ENCODE data around the gene PYM1.

The PYM1 gene

GRCh38 chr12:55912908-55913307 lies 14.8 kb downstream of the PYM1 start:
- in situ Hi-C loops (cut with MboI; ENCODE audit: low sequenced_read_pairs, unreplicated experiment): no loop called here
- TF ChIP-seq CTCF (IDR thresholded peaks at IDR 0.05; ENCODE audit: borderline replicate concordance, control extremely low read depth, extremely low read depth, insufficient read depth, missing control alignments): no peak
- no peak for DNase-seq (ENCODE audit: low spot score)

GRCh38 chr12:55909513-55909884 lies 18.2 kb downstream of the PYM1 start:
- DNase-seq (ENCODE audit: low spot score): no peak
- in situ Hi-C loops (cut with MboI; ENCODE audit: low sequenced_read_pairs, unreplicated experiment): no loop called here
- no peak for TF ChIP-seq CTCF (IDR thresholded peaks at IDR 0.05; ENCODE audit: borderline replicate concordance, control extremely low read depth, extremely low read depth, insufficient read depth, missing control alignments)

- no peak for TF ChIP-seq CTCF (IDR thresholded peaks at IDR 0.05; ENCODE audit: borderline replicate concordance, control extremely low read depth, extremely low read depth, insufficient read depth, missing control alignments)
- DNase-seq (ENCODE audit: low spot score): no peak
- in situ Hi-C loops (cut with MboI; ENCODE audit: low sequenced_read_pairs, unreplicated experiment): no loop called here
Observed at GRCh38 chr12:55908726-55909512, 18.8 kb downstream of the PYM1 start.

GRCh38 chr12:55906056-55906455 lies 21.6 kb downstream of the PYM1 start:
- TF ChIP-seq CTCF (IDR thresholded peaks at IDR 0.05; ENCODE audit: borderline replicate concordance, control extremely low read depth, extremely low read depth, insufficient read depth, missing control alignments): no peak
- no peak for DNase-seq (ENCODE audit: low spot score)
- in situ Hi-C loops (cut with MboI; ENCODE audit: low sequenced_read_pairs, unreplicated experiment): no loop called here

GRCh38 chr12:55901881-55902490 lies 25.7 kb downstream of the PYM1 start:
- in situ Hi-C loops (cut with MboI; ENCODE audit: low sequenced_read_pairs, unreplicated experiment): no loop called here
- no peak for DNase-seq (ENCODE audit: low spot score)
- no peak for TF ChIP-seq CTCF (IDR thresholded peaks at IDR 0.05; ENCODE audit: borderline replicate concordance, control extremely low read depth, extremely low read depth, insufficient read depth, missing control alignments)

GRCh38 chr12:55899082-55899481 lies 28.6 kb downstream of the PYM1 start:
- TF ChIP-seq CTCF (IDR thresholded peaks at IDR 0.05; ENCODE audit: borderline replicate concordance, control extremely low read depth, extremely low read depth, insufficient read depth, missing control alignments): no peak
- no peak for DNase-seq (ENCODE audit: low spot score)
- in situ Hi-C loops (cut with MboI; ENCODE audit: low sequenced_read_pairs, unreplicated experiment): no loop called here
